Measurements from ENCODE around the gene KCNMB2.
"Not testable (repeated sequence)": the region's sequence is repeated elsewhere in the genome, so short reads cannot be mapped to it uniquely, and the experiment has no call there.

The KCNMB2 gene

DNA sequence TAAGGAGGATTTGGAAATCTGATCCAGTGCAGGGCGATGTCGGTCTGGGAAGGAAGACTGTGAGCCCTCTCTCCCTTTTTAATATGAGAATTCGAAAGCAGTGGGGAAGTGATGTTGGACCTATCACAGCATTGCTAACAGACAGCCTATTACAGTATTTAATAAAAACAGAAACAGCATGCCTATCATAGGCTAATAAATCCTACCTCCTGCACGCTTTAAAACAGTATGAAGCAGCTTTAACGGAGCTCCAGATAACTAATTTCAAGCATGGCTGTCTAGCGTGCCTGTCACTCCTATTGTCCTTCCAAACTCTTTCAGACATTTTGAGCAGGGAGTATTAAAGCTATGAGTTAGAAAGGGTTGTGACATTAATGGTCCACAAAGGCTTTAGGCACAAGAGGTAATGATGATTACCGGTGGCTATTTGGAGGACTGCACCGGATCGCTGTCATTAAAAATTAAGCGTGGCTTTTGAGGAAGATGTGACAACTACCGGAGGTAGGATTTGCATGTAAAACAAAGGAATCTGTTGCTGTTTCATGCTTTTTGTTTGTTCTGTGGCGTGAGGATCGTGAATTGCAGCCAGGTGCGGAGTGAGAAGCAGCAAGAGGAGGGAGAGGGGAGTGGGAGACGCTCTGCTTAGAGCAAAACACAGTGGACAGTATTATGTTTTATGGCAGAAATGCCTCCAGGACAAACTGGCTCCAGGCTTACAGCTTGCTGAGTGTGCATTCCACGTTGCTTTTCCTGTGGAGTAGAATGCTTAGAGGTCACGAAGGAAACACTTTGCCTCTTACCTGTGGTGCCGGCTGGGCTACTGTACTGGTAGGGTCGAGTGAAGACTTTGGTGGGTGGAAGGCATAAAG, at the start of gene KCNMB2:
Gene KCNMB2 (plus strand): TSS at position 226 of the 869 bp plus-strand sequence.
- DNase-seq (ENCODE audit: low read depth in 2 of 2), result no peak

DNA sequence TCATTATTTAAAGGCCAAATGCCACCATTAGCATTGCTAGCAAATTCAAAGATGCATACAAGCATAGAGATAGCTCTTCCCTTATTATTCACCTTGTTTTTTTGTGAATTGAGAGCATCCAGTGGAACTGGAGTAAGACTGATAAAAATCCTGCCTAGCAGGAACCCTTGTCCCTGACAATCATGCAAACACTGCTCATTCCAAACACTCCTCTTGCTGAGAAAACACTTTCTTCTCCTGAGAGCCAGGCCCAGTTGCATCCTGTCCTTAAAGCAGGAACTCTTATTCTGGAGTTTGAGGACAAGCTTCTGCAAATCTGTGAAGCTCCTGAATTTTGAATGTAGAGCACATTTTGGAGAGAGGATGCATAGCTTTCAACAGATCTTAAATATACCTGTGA, 49.3 kb upstream of the KCNMB2 start:
- no peak for DNase-seq (ENCODE audit: low read depth in 2 of 2)

DNA sequence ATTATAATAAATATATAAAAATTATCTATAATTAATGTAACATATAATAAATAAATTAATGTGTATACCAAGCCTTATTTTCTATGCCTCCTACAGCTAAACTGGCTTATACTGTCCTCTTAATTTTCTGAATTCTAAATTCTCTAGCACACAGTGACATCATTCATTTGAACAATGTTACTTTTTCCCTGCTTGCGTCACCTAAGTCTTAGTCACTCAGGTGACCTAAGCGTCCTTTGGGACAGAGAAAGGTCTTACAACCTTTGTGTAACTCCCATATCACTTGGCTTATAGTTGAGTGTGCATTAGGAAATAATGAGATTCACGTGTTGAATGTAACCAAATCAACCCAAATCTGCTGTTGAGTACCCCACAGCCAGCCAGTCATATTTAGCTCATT, 48.5 kb upstream of the KCNMB2 start:
- DNase-seq (ENCODE audit: low read depth in 2 of 2), result no peak

DNA sequence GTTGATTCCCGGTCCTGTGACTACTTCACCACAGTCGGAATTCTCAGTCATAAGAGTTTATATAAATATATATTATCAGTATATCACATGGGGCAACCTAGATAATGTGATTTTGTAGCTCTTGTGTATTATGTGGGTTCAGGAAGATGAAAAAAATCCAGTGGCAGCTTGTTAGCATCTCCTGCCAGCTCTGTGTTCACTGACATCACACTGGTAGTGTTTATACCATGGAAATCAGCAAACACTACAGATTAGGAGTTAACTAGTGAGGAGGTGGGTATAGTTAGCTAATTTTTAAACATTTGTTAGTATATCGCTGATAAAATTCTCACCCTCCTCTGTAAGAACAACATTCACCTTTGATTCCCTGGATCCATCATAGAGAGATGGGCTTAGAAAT, 44.5 kb upstream of the KCNMB2 start:
- DNase-seq (ENCODE audit: low read depth in 2 of 2), result no peak

DNA sequence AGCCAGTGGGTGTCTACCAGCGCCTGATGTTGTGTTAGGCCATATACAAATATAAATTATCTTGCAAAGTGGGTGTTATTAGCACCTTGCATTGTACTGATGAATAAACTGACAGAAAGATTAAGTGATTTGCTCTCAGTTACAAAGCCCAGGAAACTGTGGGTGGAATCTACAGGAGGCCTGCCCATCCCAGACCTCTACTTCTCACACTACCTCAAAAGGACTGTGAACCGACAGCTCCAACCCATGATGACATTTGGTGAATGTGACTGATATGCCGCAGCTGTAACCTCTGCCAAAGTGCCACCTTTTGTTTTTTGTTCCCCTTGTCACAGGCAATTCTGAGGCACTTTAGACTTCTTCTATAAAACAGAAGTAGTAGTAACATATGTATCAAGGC, 43.7 kb upstream of the KCNMB2 start:
- no peak for DNase-seq (ENCODE audit: low read depth in 2 of 2)

DNA sequence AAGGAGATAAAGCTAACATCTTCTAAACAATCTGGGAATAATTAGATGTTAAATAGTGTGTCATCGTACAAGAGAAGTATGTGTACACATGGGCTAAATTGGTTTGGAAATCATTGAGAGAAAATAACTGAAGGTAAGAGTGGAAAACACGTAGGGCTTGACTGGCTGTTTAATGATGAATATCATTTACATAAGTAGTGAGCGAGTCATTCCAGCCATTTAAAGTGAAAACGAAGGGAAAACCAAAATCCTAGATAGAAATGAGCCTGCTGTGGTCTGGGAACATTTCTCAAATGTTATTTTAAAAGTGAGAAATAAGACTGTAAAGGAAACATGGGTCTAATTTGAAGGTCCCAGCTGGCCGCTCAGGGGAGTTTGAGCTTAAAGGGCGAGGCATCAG, 41.9 kb upstream of the KCNMB2 start:
- no peak for DNase-seq (ENCODE audit: low read depth in 2 of 2)

DNA sequence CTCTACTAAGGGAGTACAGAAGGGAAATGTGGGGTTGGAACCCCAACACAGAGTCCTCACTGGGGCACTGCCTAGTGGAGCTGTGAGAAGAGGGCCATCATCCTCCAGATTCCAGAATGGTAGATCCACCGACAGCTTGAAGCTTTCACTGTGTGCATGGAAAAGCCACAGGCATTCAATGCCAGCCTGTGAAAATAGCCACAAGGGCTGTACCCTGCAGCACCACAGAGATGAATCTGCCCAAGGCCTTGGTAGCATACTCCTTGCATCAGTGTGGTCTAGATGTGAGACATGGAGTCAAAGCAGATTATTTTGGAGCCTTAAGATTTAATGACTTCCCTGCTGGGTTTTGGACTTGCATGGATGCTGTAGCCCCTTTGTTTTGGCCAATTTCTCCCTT, 39.3 kb upstream of the KCNMB2 start:
- no peak for DNase-seq (ENCODE audit: low read depth in 2 of 2)

DNA sequence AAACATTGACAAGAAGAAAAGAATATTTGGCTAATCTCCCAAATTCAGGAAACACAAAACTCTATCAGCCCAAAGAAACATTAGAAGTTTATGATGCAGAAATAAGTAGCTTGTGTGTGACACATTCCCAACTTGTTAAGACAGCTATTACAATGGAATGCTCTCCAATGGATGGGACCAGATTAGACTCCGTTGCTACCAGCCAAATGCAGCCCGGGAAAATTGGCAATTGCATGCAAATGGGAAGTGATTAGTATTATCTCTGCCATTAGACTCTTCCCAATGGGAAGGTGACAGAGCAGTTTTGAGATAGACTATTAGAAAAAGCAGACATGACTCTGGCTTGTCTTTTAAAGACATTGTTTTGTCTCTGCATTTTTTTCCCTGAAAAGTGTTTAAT, 37.4 kb upstream of the KCNMB2 start:
- DNase-seq (ENCODE audit: low read depth in 2 of 2), result no peak

DNA sequence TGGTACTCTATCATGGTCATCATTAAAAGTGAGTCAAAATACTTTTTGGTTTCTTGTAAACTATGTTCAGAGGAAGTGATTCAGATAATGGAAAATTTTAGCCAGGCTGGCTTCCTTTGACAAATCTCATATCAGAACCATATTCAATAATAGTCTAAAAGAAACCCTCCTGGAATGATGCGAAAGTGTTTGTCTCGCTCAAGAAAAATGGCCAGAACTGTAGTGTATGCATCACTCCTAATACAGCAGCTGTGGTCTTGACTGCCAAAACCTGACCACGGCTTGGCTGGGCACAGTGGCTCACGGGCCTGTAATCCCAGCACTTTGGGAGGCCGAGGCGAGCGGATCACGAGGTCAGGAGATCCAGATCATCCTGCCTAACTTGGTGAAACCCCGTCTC, 35.6 kb upstream of the KCNMB2 start:
- DNase-seq (ENCODE audit: low read depth in 2 of 2), result no peak

DNA sequence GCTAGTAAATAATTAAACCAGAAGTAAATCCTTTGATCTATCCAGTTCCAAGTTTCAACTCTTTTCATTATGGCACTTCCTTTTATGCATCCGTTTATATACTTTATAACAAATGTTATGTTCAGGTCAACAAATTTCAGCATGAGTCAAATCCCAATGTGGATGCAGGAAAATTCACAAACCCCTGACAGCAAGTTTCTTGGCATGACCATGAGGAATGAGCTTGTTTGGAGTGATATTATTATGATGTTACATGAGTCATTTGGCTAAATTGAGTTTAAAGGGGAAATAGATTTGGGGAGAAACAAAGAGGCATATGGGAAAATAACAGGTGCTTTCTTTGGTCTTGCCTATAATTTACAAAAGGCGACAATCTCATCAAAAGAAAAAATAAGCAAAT, 32.1 kb upstream of the KCNMB2 start:
- no peak for DNase-seq (ENCODE audit: low read depth in 2 of 2)

DNA sequence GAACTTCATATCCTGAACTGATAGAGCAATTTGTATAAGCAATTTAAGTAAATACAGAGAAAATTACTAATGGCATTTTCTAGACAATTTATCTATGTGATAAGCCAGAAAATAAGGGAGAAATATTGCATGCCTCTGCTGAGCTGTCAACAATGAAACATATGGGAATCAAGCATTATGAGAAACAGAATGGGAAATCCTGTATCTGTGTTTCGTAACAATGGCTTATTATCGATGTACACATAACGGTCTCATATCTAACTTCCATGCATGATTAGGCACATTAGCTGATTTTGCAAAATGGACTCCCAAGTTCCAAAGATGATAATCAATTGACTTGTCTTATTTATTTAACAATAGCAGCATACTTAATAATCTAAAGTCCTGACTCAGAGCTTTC, 30.4 kb upstream of the KCNMB2 start:
- no peak for DNase-seq (ENCODE audit: low read depth in 2 of 2)

DNA sequence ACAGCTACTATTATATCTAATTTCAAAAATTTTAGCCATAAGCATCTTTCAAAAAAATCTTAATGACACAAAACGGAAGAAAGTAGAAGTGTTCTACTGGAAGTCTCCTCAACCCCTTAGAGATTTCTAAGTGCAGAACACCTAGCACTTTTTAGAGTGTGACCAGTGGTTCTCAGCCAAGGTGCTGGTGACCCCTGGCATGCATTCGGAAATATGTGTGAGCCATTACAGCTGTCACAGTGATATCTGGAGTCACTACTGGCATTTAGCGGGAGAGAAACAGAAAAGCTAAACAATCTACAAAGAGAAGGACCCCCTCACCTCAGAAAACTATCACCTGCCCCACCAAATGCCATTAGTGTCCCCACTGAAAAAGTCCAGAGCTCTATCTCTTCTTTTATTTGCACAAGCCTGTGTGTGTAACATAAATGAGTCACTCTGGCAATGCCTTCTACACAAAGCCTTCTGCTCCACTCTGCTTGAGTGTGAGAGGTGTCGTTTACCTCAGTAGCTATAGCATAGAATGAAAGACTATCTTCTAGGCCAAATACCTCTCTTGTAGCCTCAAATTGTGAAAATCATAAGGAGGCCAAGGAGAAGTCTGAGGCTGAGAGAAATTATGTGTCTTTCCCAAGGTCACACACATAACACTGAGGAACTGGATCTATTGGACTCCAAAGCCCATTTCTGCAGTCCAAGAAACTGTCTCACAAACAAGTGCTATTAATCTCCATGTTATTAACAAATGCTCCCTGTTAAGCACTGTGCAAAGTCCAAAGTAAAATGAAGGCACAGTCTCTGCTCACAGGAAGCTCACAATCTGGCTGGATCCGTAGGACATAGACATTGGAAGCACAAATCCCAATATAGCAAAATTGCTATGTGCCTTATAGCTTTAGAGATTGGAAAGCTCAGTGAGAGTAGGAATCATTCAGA, 28.5 kb upstream of the KCNMB2 start:
- DNase-seq (ENCODE audit: low read depth in 2 of 2), result no peak

DNA sequence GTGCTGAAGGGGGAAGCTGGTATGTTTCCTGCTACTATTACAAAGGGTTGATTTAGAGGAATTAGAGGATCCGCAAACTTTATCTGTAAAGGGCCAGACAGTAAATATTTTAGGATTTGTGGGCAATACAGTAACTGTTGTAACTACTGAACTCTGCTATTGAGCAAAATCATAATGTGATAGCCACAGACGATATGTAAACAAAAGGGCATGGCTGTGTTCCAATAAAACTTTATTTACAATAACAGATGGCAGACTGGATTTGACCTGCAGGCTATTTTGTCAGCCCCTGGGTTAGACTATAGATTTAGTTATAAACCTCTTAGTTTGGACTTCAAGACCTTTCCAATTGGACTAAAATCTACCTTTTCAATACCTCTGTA, 27.8 kb upstream of the KCNMB2 start:
- DNase-seq (ENCODE audit: low read depth in 2 of 2), result no peak

DNA sequence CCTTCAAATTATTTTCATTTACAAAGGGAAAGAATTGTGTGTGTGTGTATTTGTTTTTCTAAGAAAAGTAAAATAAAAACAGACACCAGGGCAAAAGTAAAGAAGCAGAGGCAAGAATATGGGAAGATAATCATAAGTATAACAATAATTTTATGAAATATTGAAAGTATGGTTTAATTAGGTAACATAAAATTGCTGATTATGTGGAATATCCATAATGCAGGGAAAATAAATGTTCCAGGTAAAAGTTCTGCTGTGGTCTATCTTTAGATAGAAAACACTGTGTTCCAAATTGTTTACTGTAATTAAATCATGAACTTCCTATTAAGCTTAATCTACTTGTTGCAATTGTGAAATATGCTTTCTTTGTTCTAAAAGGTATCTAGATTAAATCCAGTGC, 25.7 kb upstream of the KCNMB2 start:
- no peak for DNase-seq (ENCODE audit: low read depth in 2 of 2)

DNA sequence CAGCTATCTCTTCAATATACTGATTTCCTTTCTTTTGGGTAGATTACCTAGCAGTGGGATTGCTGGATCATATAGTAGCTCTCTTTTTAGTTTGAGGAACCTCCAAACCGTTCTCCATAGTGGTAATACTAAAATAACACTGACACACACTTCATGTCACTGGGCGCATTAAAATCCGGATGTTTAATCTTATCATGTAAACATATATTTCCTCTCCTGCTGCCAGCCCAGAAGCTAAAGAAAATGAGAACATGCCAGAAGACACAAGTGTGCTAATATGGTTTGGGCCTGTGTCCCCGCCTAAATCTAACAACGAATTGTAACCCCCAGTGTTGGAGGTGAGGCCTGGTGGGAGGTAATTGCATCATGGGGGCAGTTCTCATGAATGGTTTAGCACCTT, 23.6 kb upstream of the KCNMB2 start:
- no peak for DNase-seq (ENCODE audit: low read depth in 2 of 2)

DNA sequence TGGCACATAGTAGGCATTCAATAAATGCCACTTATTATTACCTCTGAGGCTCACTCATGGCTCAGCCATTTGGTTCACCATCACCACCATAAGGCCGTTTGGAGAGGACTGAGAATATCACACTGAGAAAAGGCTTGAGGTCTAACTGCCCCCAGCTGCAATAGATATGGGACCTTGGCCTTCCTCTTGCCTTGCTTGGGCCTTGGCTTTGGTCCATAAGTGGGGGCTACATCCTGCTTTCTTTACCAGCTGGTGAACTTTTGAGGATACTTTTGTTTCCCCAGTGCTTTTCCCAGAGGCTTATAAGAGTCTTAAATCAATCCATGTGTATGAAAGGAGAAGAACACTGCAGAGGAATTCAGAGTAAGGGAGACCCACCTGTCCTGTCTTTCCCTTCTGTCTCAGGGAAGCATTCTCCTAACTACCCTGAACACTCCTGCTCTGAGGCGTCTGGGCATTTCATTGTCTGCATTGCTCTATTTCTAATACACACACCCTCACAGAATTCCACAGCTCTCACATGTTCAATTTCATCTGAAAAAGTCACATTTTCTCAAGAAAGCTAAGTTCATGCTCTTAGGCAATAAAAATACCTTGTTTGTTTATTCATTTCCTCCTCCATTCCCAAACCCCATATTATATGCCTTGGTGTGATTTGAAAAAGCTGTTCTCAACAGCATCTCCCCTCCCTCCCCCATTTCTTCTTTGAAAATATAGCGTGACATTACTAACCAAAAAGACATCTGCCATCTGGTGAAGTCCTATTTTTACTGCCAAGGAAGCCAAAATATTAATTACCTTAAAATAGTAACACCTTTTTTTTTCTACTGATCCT, 22.5 kb upstream of the KCNMB2 start:
- DNase-seq (ENCODE audit: low read depth in 2 of 2), result no peak

DNA sequence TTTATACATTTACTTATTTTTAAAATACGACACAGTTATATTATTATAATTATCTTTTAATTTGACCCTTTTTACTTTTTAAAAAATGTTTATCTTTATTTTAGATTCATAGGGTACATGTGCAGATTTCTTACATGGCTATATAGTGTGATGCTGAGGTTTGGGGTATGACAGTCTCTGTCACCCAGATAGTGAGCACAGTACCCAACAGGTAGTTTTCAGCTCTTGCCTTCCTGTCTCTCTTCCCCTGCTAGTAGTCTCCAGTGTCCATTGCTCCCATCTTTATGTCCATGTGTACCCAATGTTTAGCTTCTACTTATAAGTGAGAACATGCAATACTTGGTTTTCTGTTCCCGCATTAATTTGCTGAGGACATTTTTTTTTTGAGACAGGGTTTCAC, 21.8 kb upstream of the KCNMB2 start:
- DNase-seq (ENCODE audit: low read depth in 2 of 2), result no peak

DNA sequence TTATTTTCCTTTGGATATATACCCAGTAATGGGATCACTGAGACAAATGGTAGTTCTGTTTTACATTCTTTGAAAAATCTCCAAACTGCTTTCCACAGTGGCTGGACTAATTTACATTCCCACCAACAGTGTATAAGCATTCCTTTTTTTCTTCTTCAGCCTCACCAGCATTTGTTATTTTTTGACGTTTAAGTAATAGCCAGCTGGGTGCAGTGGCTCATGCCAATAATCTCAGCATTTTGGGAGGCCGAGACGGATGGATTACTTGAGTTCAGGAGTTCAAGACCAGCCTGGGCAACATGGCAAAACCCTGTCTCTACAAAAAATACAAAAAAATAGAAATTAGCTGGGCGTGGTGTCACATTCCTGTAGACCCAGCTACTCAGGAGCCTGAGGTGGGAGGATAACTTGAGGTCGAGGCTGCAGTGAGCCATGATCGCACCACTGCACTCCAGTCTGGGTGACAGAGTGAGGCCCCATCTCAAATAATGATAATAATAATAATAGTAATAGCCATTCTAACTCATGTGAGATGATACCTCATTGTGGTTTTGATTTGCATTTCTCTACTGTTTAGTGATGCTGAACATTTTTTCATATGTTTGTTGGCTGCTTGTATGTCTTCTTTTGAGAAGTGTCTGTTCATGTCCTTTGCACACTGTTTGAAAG, 21.0 kb upstream of the KCNMB2 start:
- not testable (repeated sequence) for DNase-seq (ENCODE audit: low read depth in 2 of 2)

DNA sequence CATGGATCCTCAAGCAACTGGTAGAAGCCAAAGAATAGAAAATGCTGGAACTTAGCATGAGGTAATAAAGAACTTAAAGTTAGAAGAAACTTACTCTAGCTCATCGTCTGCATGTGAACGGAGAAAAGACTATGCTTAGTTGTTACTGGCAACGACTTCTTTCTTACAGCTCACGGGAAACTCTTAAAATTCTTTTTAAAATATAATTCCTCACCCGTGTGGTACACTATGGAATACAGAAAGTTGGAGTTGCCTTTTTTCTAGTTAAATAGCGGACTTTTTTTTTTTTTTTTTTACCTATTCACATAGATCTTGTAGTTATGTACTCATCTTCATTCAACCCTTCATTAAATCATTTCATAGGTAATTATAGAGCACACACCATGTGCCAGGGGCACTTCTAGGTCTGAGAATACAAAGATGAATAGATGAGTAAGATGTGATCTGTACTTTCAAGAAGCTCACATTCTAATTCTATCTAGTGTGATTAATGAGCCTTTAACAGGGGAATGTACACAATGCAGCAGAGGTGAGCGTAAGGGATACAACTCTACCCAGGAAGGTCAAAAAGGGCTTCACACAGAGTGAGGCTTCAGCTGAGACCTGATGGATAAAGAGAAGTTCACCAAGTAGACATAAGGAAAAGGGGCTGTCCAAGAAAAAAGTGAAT, 18.4 kb upstream of the KCNMB2 start:
- no peak for DNase-seq (ENCODE audit: low read depth in 2 of 2)

DNA sequence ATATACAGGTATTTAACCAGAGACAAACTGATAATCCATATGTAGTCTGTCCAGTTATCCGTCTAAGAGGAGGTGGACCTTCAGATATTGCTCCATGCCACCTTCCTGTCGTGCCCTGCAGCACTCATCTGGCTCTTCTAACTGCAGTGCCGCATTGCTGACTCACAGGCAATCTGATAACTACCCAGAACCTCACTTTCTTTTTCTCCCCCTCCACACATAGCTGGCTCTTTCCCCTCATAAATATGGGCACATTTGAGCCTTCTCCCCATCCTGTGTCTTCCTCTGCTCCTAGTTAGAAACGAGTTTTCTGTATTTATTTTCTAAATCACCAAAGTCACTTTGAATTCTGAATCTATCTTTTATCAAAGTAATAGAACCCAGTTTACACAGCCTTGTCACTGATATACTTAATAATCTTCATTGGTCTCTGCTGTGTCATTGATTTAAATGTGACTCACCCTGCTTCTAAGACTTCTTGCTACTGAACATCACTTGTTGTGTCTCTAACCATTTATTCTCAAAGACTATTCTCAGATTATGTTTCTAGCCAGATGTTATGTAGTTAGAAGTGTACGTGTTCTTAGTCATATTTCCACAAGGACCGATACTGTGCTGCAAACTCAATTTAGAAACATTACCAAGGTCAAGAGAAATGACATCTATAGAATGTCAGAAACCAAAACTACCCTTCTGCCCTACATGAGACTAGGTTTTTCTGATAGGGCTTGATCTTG, 17.4 kb upstream of the KCNMB2 start:
- DNase-seq (ENCODE audit: low read depth in 2 of 2), result no peak

All from stimulated activated CD4-positive, alpha-beta T cell treated with anti-CD3 and anti-CD28 coated beads, Interleukin-1b, Interleukin-23, amount 100 ng/mL, for 4 hours (primary cell).